Activated T-cell treated with anti-CD3 and anti-CD28 coated beads, Interleukin-2, amount 50 U/mL, for 72 hours (primary cell): ENCODE data around the gene ADAMTS17. TPM values are rescaled to one million over a fixed set of nuclear protein-coding genes. Genes with fewer than 3 reads are reported as not detected.

Source experiments
- ATAC-seq, 2 donors: fragments of 150-1000 bp; cut with Tn5 transposase; replicated peaks in 1 of 2; 2 replicates each; pipeline ENCODE4 v1.10.0; 2021; ENCODE audit warnings: moderate library complexity in 2 of 2, mild to moderate bottlenecking in 1 of 2
- DNase-seq, 2 donors: peaks; one replicate each; pipeline ENCODE4 v3.0.0; 2021 to 2022; ENCODE audit warnings: mixed read lengths in 1 of 2
- H3K27ac Mint-ChIP-seq: one replicate; pipeline ENCODE4 v1.8.0; 2022; ENCODE audit warnings: mild to moderate bottlenecking, moderate library complexity, mixed read lengths
- H3K27me3 Mint-ChIP-seq: one replicate; pipeline ENCODE4 v1.8.0; 2022; ENCODE audit warnings: low read depth, mixed read lengths
- H3K36me3 Mint-ChIP-seq, 2 donors: one replicate each; pipeline ENCODE4 v1.8.0; 2022; ENCODE audit warnings: mixed read lengths in 2 of 2, mild to moderate bottlenecking in 1 of 2; ENCODE audit not compliant: insufficient read depth in 2 of 2
- H3K4me1 Mint-ChIP-seq: one replicate; pipeline ENCODE4 v1.8.0; 2022; ENCODE audit warnings: low read depth, mixed read lengths
- H3K4me3 Mint-ChIP-seq, 2 donors: one replicate each; pipeline ENCODE4 v1.8.0; 2022; ENCODE audit warnings: mild to moderate bottlenecking in 2 of 2, mixed read lengths in 2 of 2, moderate library complexity in 2 of 2
- H3K9me3 Mint-ChIP-seq, 2 donors: one replicate each; pipeline ENCODE4 v1.8.0; 2022; ENCODE audit warnings: mixed read lengths in 2 of 2
- total RNA-seq, 2 donors: library from RNA; stranded (reverse); gene quantifications; one replicate each; pipeline ENCODE4 v1.2.3, GENCODE V29; 2022

The ADAMTS17 gene
- total RNA-seq, 2 donors from 2014 or later, result 2.4 to 2.6 TPM

DNA sequence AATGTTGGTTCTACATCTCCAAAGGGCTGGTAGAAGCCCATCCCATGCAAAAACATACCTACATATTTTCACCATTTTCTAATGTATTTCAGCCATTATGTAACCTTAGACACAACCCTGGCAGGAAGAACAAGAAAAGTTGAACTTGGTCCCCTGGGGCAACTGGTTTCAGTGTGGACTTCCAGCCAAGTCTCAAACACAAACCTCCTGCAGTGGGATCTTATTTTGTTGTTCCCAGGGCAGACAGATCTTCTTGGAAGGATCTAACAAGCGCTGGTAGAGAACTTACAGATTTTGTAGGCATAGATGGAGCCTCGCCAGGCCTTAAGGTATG is 96.3 kb downstream of the ADAMTS17 start:
- H3K4me3 Mint-ChIP-seq, result no peak overlapping the region
- H3K27ac Mint-ChIP-seq, result no peak overlapping the region
- H3K27me3 Mint-ChIP-seq, result no peaks in the 10 kb centered on the region
- H3K9me3 Mint-ChIP-seq, result peaks cover 3 to 5% of the 10 kb centered on the region in 2 donors
- peaks cover 6% of the 10 kb centered on the region for H3K4me1 Mint-ChIP-seq
- peaks cover 0 to 2% of the 10 kb centered on the region in 2 donors for H3K36me3 Mint-ChIP-seq
- DNase-seq (no peak), ATAC-seq (no peak)

DNA sequence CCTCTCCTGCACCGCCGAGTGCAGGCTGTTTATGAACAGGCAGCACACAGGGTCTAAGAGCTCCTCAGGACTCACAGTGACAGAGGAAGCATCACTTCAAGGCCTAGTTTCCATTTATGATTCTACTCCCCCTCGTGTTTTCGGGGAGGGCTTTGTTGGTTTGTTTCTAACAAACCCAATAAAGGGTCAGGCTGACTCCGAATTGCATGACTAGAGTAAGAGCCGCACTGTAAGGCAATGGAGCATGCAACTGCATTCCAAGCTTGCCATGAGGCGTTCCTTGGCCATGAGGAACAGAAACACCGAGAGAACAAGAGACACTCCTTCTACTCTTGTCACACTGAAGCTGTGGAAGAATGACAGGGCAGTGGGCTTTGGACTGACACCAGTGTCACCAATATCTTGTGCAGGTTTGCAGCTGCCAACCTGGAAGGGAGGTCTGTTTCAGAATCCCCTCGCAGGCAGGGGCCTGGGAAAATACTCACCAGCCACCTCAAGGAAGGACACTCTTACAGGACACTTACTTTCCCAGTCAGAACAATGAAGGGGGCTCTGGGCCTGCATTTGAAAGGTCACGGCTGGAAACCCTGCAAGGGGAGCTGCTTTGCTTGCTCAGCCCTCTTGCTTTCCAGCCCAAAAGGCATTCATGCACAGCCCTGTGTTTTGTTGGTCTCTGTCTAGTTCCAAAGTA is 96.8 kb downstream of the ADAMTS17 start:
- Mint-ChIP-seq H3K36me3 (peaks cover 0 to 2% of the 10 kb centered on the region in 2 donors), H3K4me3 (no peak overlapping the region), H3K9me3 (peaks cover 3 to 5% of the 10 kb centered on the region in 2 donors), H3K4me1 (peaks cover 6% of the 10 kb centered on the region), H3K27ac (no peak overlapping the region), H3K27me3 (no peaks in the 10 kb centered on the region)
- ATAC-seq (no peak), DNase-seq (no peak)

DNA sequence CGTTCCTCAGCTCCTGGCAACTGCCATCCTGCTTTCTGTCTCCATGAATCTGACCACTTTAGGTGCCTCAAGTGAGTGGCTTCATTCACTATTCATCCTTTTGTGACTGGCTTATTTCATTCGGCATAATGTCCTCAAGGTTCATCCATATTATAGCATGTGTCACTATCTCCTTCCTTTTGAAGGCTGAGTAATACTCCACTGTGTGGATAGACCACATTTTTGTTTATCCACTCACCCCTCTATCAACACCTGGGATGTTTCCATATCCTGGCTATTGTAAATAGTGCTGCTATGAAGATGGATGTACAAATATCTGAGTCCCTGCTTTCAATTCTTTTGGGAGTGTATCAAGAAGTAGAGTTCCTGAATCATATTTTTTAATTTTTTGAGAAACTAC is 98.8 kb downstream of the ADAMTS17 start:
- no peak overlapping the region for H3K4me3 Mint-ChIP-seq
- no peaks in the 10 kb centered on the region for H3K27me3 Mint-ChIP-seq

GRCh38 chr15:100241572-100242482 is 99.9 kb downstream of the ADAMTS17 start:
- no peak for DNase-seq
- H3K27ac Mint-ChIP-seq, result no peak overlapping the region
- peaks cover 6% of the 10 kb centered on the region for H3K4me1 Mint-ChIP-seq
- no peaks in the 10 kb centered on the region for H3K27me3 Mint-ChIP-seq
- peaks cover 3 to 5% of the 10 kb centered on the region in 2 donors for H3K9me3 Mint-ChIP-seq
- H3K36me3 Mint-ChIP-seq, result peaks cover 0 to 2% of the 10 kb centered on the region in 2 donors
- no peak overlapping the region for H3K4me3 Mint-ChIP-seq
- ATAC-seq, result no peak

More for the DNA sequence above, 98.8 kb downstream of the ADAMTS17 start:
- ATAC-seq (no peak), DNase-seq (no peak)
- Mint-ChIP-seq H3K36me3 (peaks cover 0 to 2% of the 10 kb centered on the region in 2 donors), H3K27ac (no peak overlapping the region), H3K4me1 (peaks cover 6% of the 10 kb centered on the region), H3K9me3 (peaks cover 3 to 5% of the 10 kb centered on the region in 2 donors)

DNA sequence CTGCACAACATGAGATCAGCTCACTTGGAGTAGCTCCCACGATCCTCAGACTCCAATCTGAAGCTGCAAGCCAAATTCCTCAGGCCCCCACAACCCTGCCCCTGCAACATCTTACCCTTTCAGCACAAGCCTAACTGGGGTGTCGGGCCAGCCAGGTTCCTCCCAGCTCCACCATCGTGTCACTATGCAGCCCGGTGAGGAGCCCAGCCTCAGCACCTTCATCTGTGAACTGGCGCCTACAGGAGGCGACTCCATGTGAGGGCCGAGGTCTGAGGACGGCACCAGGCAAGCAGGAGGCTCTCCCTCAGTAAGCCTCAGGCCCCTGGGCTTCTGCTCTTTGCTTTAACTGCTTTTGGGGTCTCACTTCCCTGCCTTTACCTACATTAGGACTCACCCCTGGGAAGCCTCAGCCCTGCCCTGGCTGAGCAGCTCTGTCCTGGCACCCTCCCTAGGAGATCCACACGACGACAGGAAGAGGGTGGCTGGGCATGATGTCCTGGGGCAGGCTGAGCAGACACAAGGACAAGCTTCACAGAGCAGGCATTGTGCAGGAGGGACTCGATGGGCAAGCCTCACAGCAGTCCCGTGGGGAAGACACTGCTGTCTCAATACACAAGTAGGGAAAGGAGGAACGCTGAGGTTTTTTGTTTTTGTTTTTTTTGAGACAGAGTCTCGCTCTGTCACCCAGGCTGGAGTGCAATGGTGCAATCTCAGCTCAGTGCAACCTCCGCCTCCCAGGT is 104.6 kb downstream of the ADAMTS17 start:
- Mint-ChIP-seq H3K27ac (no peak overlapping the region), H3K9me3 (peaks cover 0 to 3% of the 10 kb centered on the region in 2 donors), H3K36me3 (no peaks in the 10 kb centered on the region), H3K4me3 (no peak overlapping the region), H3K4me1 (peaks cover 6% of the 10 kb centered on the region), H3K27me3 (no peaks in the 10 kb centered on the region)
- DNase-seq (no peak), ATAC-seq (no peak)

DNA sequence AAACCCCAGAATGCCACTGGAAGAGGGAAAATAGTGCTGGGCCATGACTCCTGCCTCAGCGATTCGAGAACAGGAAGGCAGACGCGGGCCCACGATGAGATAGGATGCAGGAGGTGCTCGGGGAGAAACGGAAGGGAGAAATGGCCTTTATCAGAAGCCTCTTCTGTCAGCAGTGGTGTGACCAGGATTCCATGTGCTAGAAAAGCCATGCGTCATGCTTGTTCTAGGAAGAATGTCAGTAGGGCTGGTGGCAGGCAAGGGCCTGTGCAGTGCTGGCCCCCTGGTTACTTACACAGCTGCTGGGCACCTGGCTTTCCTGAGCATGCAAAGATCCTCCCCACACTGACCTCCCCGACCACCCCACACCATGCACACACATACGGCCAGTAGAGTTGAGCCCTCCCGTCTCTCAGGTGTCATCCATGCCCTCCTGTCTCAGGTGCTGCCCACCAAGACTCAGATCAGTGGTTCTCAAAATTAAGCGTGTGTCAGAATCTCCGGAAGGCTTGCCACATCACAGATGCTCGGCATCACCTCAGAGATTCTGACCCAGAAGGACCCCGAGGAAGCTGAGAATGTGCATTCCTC is 106.7 kb downstream of the ADAMTS17 start:
- Mint-ChIP-seq H3K4me3 (no peak overlapping the region), H3K36me3 (no peaks in the 10 kb centered on the region), H3K4me1 (peaks cover 4% of the 10 kb centered on the region), H3K27ac (no peak overlapping the region), H3K27me3 (no peaks in the 10 kb centered on the region), H3K9me3 (no peaks in the 10 kb centered on the region)
- ATAC-seq (no peak), DNase-seq (no peak)

- no peaks in the 10 kb centered on the region for H3K27me3 Mint-ChIP-seq
- no peak overlapping the region for H3K27ac Mint-ChIP-seq
- H3K9me3 Mint-ChIP-seq, result no peaks in the 10 kb centered on the region
- no peak overlapping the region for H3K4me3 Mint-ChIP-seq
- DNase-seq (no peak), ATAC-seq (no peak)
- H3K36me3 Mint-ChIP-seq, result no peaks in the 10 kb centered on the region
- peaks cover 11% of the 10 kb centered on the region for H3K4me1 Mint-ChIP-seq
Observed at GRCh38 chr15:100234158-100235029, 107.4 kb downstream of the ADAMTS17 start.

DNA sequence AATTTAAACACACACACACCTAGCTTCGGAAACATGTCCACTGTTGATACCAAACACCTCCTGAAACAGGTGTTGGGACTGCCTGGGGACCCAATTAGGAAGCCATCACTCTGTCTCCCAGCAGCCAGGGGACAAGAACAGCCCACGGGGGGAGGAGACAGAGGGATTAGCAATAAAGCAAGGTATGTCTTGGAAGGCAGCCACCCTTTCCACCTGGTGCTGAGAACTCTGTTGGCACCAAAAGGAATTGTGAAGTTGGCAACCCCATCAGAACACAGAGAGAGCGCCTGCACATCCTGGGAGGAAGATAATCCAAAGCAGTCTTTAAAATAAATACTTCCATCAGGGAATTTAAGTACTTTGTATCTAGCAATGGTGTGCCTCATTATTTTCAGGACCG is 111.0 kb downstream of the ADAMTS17 start:
- H3K4me1 Mint-ChIP-seq, result peaks cover 16% of the 10 kb centered on the region

GRCh38 chr15:100229181-100230163 is 112.3 kb downstream of the ADAMTS17 start:
- H3K27me3 Mint-ChIP-seq, result no peaks in the 10 kb centered on the region
- H3K4me1 Mint-ChIP-seq, result peaks cover 26% of the 10 kb centered on the region
- peak overlapping the region in 1 of 2 donors; percentile 10 for H3K4me3 Mint-ChIP-seq
- H3K36me3 Mint-ChIP-seq, result no peaks in the 10 kb centered on the region
- H3K27ac Mint-ChIP-seq, result no peak overlapping the region
- peaks cover 0 to 4% of the 10 kb centered on the region in 2 donors for H3K9me3 Mint-ChIP-seq
- peak in 1 of 2 donors; percentile 43 for ATAC-seq
- peak in 1 of 2 donors; percentile 10 for DNase-seq

More for the DNA sequence above, 111.0 kb downstream of the ADAMTS17 start:
- no peak overlapping the region for H3K27ac Mint-ChIP-seq
- ATAC-seq (no peak), DNase-seq (no peak)
- peaks cover 0 to 4% of the 10 kb centered on the region in 2 donors for H3K9me3 Mint-ChIP-seq
- H3K36me3 Mint-ChIP-seq, result no peaks in the 10 kb centered on the region
- H3K4me3 Mint-ChIP-seq, result no peak overlapping the region
- no peaks in the 10 kb centered on the region for H3K27me3 Mint-ChIP-seq

GRCh38 chr15:100227781-100228180 is 114.0 kb downstream of the ADAMTS17 start:
- peaks cover 33% of the 10 kb centered on the region for H3K4me1 Mint-ChIP-seq
- no peak overlapping the region for H3K27ac Mint-ChIP-seq
- H3K9me3 Mint-ChIP-seq, result peaks cover 0 to 4% of the 10 kb centered on the region in 2 donors
- no peaks in the 10 kb centered on the region for H3K27me3 Mint-ChIP-seq
- DNase-seq (no peak), ATAC-seq (no peak)
- H3K4me3 Mint-ChIP-seq, result no peak overlapping the region
- no peaks in the 10 kb centered on the region for H3K36me3 Mint-ChIP-seq

- Mint-ChIP-seq H3K4me1 (peaks cover 33% of the 10 kb centered on the region), H3K36me3 (no peaks in the 10 kb centered on the region), H3K9me3 (peaks cover 0 to 4% of the 10 kb centered on the region in 2 donors), H3K27ac (no peak overlapping the region), H3K27me3 (no peaks in the 10 kb centered on the region), H3K4me3 (no peak overlapping the region)
- ATAC-seq, result no peak
- DNase-seq, result no peak
Observed at GRCh38 chr15:100226107-100226506, 115.7 kb downstream of the ADAMTS17 start.
